Measurements from ENCODE around the gene OR8D4.

- no peak for TF ChIP-seq CTCF (IDR thresholded peaks at IDR 0.05)
- TF ChIP-seq POLR2A (IDR thresholded peaks at IDR 0.05), result no peak
These were observed 21.1 kb upstream of the OR8D4 start for GRCh38 chr11:123880912-123881311.

All from thyroid gland (tissue), 4 donors.